ENCODE data around the gene ANKRD50. TPM values are rescaled to one million over a fixed set of nuclear protein-coding genes. Genes with fewer than 3 reads are reported as not detected.

Gene ANKRD50
- total RNA-seq, result 10 to 100 TPM in 3 of 4 donors, 1 to 10 TPM in 1; 8.9 to 19.0 (median 17.6) TPM

GRCh38 chr4:124712372-124713184 lies at the start of gene ANKRD50:
Gene ANKRD50 (minus strand): TSS chr4:124712732. CDS start chr4:124710511, 2,221 bp downstream.
- intact Hi-C loops (cut with DNase I), result no loop called here
- Histone ChIP-seq H3K36me3 (peaks cover 0 to 1% (median 0%) of the 10 kb centered on the region in 3 donors), H3K27me3 (no peaks in the 10 kb centered on the region), H3K9me3 (no peaks in the 10 kb centered on the region), H3K4me3 (peak within 1 kb of the TSS; percentile 60 to 88 (median 84)), H3K4me1 (peaks cover 17 to 48% (median 21%) of the 10 kb centered on the region in 3 donors), H3K27ac (peak within 1 kb of the TSS; percentile 84 to 96 (median 96))
- peak; percentile 15 for DNase-seq
- TF ChIP-seq POLR2A (IDR thresholded peaks at IDR 0.05), result peak in 2 of 4 donors; percentile 48 to 50
- no peak for TF ChIP-seq CTCF (IDR thresholded peaks at IDR 0.05)
- WGBS, 2 donors, result 1% methylated on average over 24 to 27 of the region's 85 CpGs

- Histone ChIP-seq H3K27ac (no peak overlapping the region), H3K27me3 (no peaks in the 10 kb centered on the region), H3K36me3 (no peaks in the 10 kb centered on the region), H3K4me1 (no peaks in the 10 kb centered on the region), H3K4me3 (no peak overlapping the region), H3K9me3 (no peaks in the 10 kb centered on the region)
- intact Hi-C loops (cut with DNase I), result no loop called here
- 36 to 54% methylated on average over 1 of the region's 1 CpG for WGBS, 2 donors
- DNase-seq, result no peak
- TF ChIP-seq POLR2A (IDR thresholded peaks at IDR 0.05) (no peak), CTCF (IDR thresholded peaks at IDR 0.05) (no peak)
Observed at GRCh38 chr4:124757126-124757525, 44.6 kb upstream of the ANKRD50 start.

GRCh38 chr4:124754681-124755080 lies 42.1 kb upstream of the ANKRD50 start:
- no peak for DNase-seq
- intact Hi-C loops (cut with DNase I), result no loop called here
- Histone ChIP-seq H3K27me3 (no peaks in the 10 kb centered on the region), H3K36me3 (no peaks in the 10 kb centered on the region), H3K4me3 (no peak overlapping the region), H3K4me1 (no peaks in the 10 kb centered on the region), H3K9me3 (no peaks in the 10 kb centered on the region), H3K27ac (no peak overlapping the region)
- TF ChIP-seq CTCF (IDR thresholded peaks at IDR 0.05) (no peak), POLR2A (IDR thresholded peaks at IDR 0.05) (no peak)

GRCh38 chr4:124753941-124754581 lies 41.5 kb upstream of the ANKRD50 start:
- DNase-seq, result no peak

More at GRCh38 chr4:124753941-124754581, 41.5 kb upstream of the ANKRD50 start:
- Histone ChIP-seq H3K4me3 (no peak overlapping the region), H3K9me3 (no peaks in the 10 kb centered on the region), H3K27ac (no peak overlapping the region), H3K27me3 (no peaks in the 10 kb centered on the region), H3K4me1 (no peaks in the 10 kb centered on the region), H3K36me3 (no peaks in the 10 kb centered on the region)
- intact Hi-C loops (cut with DNase I), result no loop called here
- TF ChIP-seq POLR2A (IDR thresholded peaks at IDR 0.05) (no peak), CTCF (IDR thresholded peaks at IDR 0.05) (no peak)
- WGBS, 2 donors, result 66 to 70% methylated on average over 3 to 4 of the region's 4 CpGs

All from esophagus squamous epithelium (tissue), 5 donors.